Mesenchymal stem cell (in vitro differentiated cells and primary cell): ENCODE results near the gene NOS3.

Source experiments
- DNase-seq: peaks from one replicate; pipeline ENCODE4 v3.0.0-alpha.2; 2013
- H2AFZ ChIP-seq: one replicate; pipeline ENCODE4 v1.6.1; 2013; ENCODE audit warnings: low read depth, mild to moderate bottlenecking, control low read depth, inconsistent platforms, low read length, moderate library complexity
- H2AK5ac ChIP-seq: 2 replicates; pipeline ENCODE4 v1.6.1; 2013; ENCODE audit warnings: low read length, moderate library complexity, mild to moderate bottlenecking, inconsistent platforms; ENCODE audit not compliant: severe bottlenecking
- H2BK120ac ChIP-seq: one replicate; pipeline ENCODE4 v1.6.1; 2013; ENCODE audit warnings: low read depth, mild to moderate bottlenecking, inconsistent platforms, low read length, moderate library complexity
- H2BK12ac ChIP-seq, 2 experiments: one replicate each; pipeline ENCODE4 v1.6.1; 2013; ENCODE audit warnings: inconsistent platforms in 2 of 2, low read length in 2 of 2, mild to moderate bottlenecking in 2 of 2, moderate library complexity in 2 of 2, control low read depth in 1 of 2
- H2BK15ac ChIP-seq: one replicate; pipeline ENCODE4 v1.6.1; 2013; ENCODE audit warnings: mild to moderate bottlenecking, low read depth, inconsistent platforms; ENCODE audit not compliant: poor library complexity, severe bottlenecking
- H2BK5ac ChIP-seq: 2 replicates; pipeline ENCODE4 v1.6.1; 2013; ENCODE audit warnings: low read depth, mild to moderate bottlenecking, low read length, control low read depth, inconsistent platforms; ENCODE audit not compliant: poor library complexity, severe bottlenecking
- H3K14ac ChIP-seq, 2 experiments: one replicate each; pipeline ENCODE4 v1.6.1; 2013; ENCODE audit warnings: inconsistent platforms in 2 of 2, low read length in 2 of 2, control low read depth in 1 of 2, mild to moderate bottlenecking in 1 of 2, moderate library complexity in 1 of 2
- H3K18ac ChIP-seq, 2 experiments: one replicate each; pipeline ENCODE4 v1.6.1; 2013; ENCODE audit warnings: inconsistent platforms in 2 of 2, low read length in 2 of 2, control low read depth in 1 of 2, low read depth in 1 of 2, mild to moderate bottlenecking in 1 of 2
- H3K23ac ChIP-seq, 2 experiments: one replicate each; pipeline ENCODE4 v1.6.1; 2013; ENCODE audit warnings: inconsistent platforms in 2 of 2, low read length in 2 of 2, mild to moderate bottlenecking in 2 of 2, moderate library complexity in 2 of 2, control low read depth in 1 of 2
- H3K27ac ChIP-seq: 2 replicates; pipeline ENCODE4 v1.5.1; 2013; ENCODE audit warnings: mild to moderate bottlenecking, moderate library complexity, low read length, control low read depth, inconsistent platforms; ENCODE audit not compliant: poor library complexity, severe bottlenecking
- H3K27me3 ChIP-seq, 2 experiments: 2 replicates each; pipeline versions ENCODE4 v1.6.1 to v1.7.0; 2013; ENCODE audit warnings: low read length in 2 of 2, mild to moderate bottlenecking in 2 of 2, moderate library complexity in 2 of 2, control low read depth in 1 of 2, inconsistent platforms in 1 of 2; ENCODE audit not compliant: control insufficient read depth in 1 of 2, insufficient read depth in 1 of 2
- H3K36me3 ChIP-seq, 2 experiments: 2 replicates each; pipeline versions ENCODE4 v1.6.1 to v1.7.0; 2013; ENCODE audit warnings: low read length in 2 of 2, control low read depth in 1 of 2, inconsistent platforms in 1 of 2, low read depth in 1 of 2, mild to moderate bottlenecking in 1 of 2; ENCODE audit not compliant: insufficient read depth in 2 of 2, control insufficient read depth in 1 of 2
- H3K4ac ChIP-seq, 2 experiments: one replicate each; pipeline ENCODE4 v1.6.1; 2013; ENCODE audit warnings: inconsistent platforms in 2 of 2, low read length in 2 of 2, mild to moderate bottlenecking in 2 of 2, moderate library complexity in 2 of 2, control low read depth in 1 of 2, low read depth in 1 of 2
- H3K4me1 ChIP-seq: 2 replicates; pipeline ENCODE4 v1.6.1; 2013; ENCODE audit warnings: low read depth, low read length, control low read depth; ENCODE audit not compliant: control insufficient read depth, insufficient read depth
- H3K4me2 ChIP-seq: 2 replicates; pipeline ENCODE4 v1.6.1; 2013; ENCODE audit warnings: low read length, mild to moderate bottlenecking, inconsistent platforms; ENCODE audit not compliant: poor library complexity, severe bottlenecking
- H3K4me3 ChIP-seq, 2 experiments: 2 replicates each; pipeline versions ENCODE4 v1.5.1 to v1.7.0; 2013; ENCODE audit warnings: low read length in 2 of 2, mild to moderate bottlenecking in 2 of 2, control low read depth in 1 of 2, low read depth in 1 of 2; ENCODE audit not compliant: insufficient read depth in 1 of 2
- H3K79me1 ChIP-seq: replicated peaks from 2 replicates; pipeline ENCODE4 v1.6.1; 2013; ENCODE audit warnings: mild to moderate bottlenecking, control low read depth, low read length, inconsistent platforms; ENCODE audit not compliant: poor library complexity, severe bottlenecking
- H3K9ac ChIP-seq: 2 replicates; pipeline ENCODE4 v1.7.0; 2013; ENCODE audit warnings: mild to moderate bottlenecking, low read length, moderate library complexity
- H3K9me3 ChIP-seq: 2 replicates; pipeline ENCODE4 v1.7.0; 2013; ENCODE audit warnings: mild to moderate bottlenecking, low read length; ENCODE audit not compliant: control insufficient read depth
- H4K8ac ChIP-seq: one replicate; pipeline ENCODE4 v1.6.1; 2013; ENCODE audit warnings: inconsistent platforms, mild to moderate bottlenecking, low read length, moderate library complexity
- H4K91ac ChIP-seq: one replicate; pipeline ENCODE4 v1.6.1; 2013; ENCODE audit warnings: mild to moderate bottlenecking, low read length, inconsistent platforms
- WGBS: methylation state at CpG from one replicate; pipeline ENCODE4 v1.1.7; 2013; ENCODE audit warnings: mixed read lengths; 5-methylcytosine and 5-hydroxymethylcytosine counted together

The NOS3 gene

DNA sequence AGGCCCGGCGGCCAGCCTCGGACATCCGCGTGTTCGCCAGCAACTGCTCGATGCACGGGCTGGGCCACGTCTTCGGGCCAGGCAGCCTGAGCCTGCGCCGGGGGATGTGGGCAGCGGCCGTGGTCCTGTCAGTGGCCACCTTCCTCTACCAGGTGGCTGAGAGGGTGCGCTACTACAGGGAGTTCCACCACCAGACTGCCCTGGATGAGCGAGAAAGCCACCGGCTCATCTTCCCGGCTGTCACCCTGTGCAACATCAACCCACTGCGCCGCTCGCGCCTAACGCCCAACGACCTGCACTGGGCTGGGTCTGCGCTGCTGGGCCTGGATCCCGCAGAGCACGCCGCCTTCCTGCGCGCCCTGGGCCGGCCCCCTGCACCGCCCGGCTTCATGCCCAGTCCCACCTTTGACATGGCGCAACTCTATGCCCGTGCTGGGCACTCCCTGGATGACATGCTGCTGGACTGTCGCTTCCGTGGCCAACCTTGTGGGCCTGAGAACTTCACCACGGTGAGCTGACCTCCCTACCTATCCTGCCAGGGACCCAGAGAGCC is 58.2 kb downstream of the NOS3 start:
- Histone ChIP-seq H2AFZ (no peak overlapping the region), H3K4ac (no peak overlapping the region)
- WGBS: 94% methylated on average over 38 of the region's 38 CpGs

GRCh38 chr7:151051108-151051507 is 60.3 kb downstream of the NOS3 start:
- Histone ChIP-seq H2BK120ac (no peak overlapping the region), H3K23ac (no peak overlapping the region), H3K9ac (no peak overlapping the region), H4K8ac (no peak overlapping the region), H3K79me1 (peaks cover 4% of the 10 kb centered on the region), H3K14ac (no peak overlapping the region), H2BK5ac (no peak overlapping the region), H3K27ac (no peak overlapping the region), H3K4ac (no peak overlapping the region), H3K18ac (no peak overlapping the region), H4K91ac (no peak overlapping the region), H3K36me3 (peaks cover 19 to 47% of the 10 kb centered on the region in 2 experiments), H2AK5ac (no peak overlapping the region), H2AFZ (no peak overlapping the region), H3K9me3 (no peaks in the 10 kb centered on the region), H3K4me1 (peaks cover 17% of the 10 kb centered on the region), H3K4me2 (peak overlapping the region; percentile 62), H2BK15ac (peak overlapping the region; percentile 49), H2BK12ac (no peak overlapping the region), H3K27me3 (peaks cover 8 to 16% of the 10 kb centered on the region in 2 experiments), H3K4me3 (peak overlapping the region; percentile 3 to 37)
- WGBS: 2% methylated on average over 44 of the region's 50 CpGs
- DNase-seq: peak; percentile 87

More for the DNA sequence above, 58.2 kb downstream of the NOS3 start:
- H3K9me3 ChIP-seq: no peaks in the 10 kb centered on the region
- peak overlapping the region; percentile 83 for H2BK15ac ChIP-seq
- H3K79me1 ChIP-seq: no peaks in the 10 kb centered on the region
- no peak overlapping the region for H2BK5ac ChIP-seq
- H3K18ac ChIP-seq: no peak overlapping the region
- H2BK120ac ChIP-seq: no peak overlapping the region
- DNase-seq: no peak
- peaks cover 8 to 16% of the 10 kb centered on the region in 2 experiments for H3K27me3 ChIP-seq
- H4K8ac ChIP-seq: no peak overlapping the region
- H3K14ac ChIP-seq: no peak overlapping the region
- H3K23ac ChIP-seq: no peak overlapping the region
- no peak overlapping the region for H3K4me3 ChIP-seq
- H3K9ac ChIP-seq: no peak overlapping the region
- H3K4me2 ChIP-seq: no peak overlapping the region
- H3K36me3 ChIP-seq: peaks cover 18 to 46% of the 10 kb centered on the region in 2 experiments
- peak overlapping the region; percentile 52 for H4K91ac ChIP-seq
- H2BK12ac ChIP-seq: no peak overlapping the region
- peaks cover 17% of the 10 kb centered on the region for H3K4me1 ChIP-seq
- no peak overlapping the region for H3K27ac ChIP-seq
- H2AK5ac ChIP-seq: no peak overlapping the region

- peaks cover 19 to 41% of the 10 kb centered on the region in 2 experiments for H3K36me3 ChIP-seq
- no peak overlapping the region for H2BK15ac ChIP-seq
- H2BK12ac ChIP-seq: no peak overlapping the region
- H4K91ac ChIP-seq: no peak overlapping the region
- H2BK120ac ChIP-seq: no peak overlapping the region
- H3K27me3 ChIP-seq: peaks cover 8 to 16% of the 10 kb centered on the region in 2 experiments
- no CpG with 5 or more reads among the region's 4 CpGs for WGBS
- no peak for DNase-seq
- H3K9me3 ChIP-seq: no peaks in the 10 kb centered on the region
- peaks cover 18% of the 10 kb centered on the region for H3K4me1 ChIP-seq
- H3K4ac ChIP-seq: no peak overlapping the region
- peaks cover 15% of the 10 kb centered on the region for H3K79me1 ChIP-seq
- H3K4me3 ChIP-seq: no peak overlapping the region
- no peak overlapping the region for H3K23ac ChIP-seq
- H3K27ac ChIP-seq: no peak overlapping the region
- H3K14ac ChIP-seq: no peak overlapping the region
- no peak overlapping the region for H2BK5ac ChIP-seq
- no peak overlapping the region for H2AK5ac ChIP-seq
- no peak overlapping the region for H3K18ac ChIP-seq
- H3K9ac ChIP-seq: no peak overlapping the region
- H3K4me2 ChIP-seq: no peak overlapping the region
- H2AFZ ChIP-seq: no peak overlapping the region
- H4K8ac ChIP-seq: no peak overlapping the region
Measured at GRCh38 chr7:151053096-151053495, 62.3 kb downstream of the NOS3 start.

GRCh38 chr7:151053751-151054150 is 62.9 kb downstream of the NOS3 start:
- Histone ChIP-seq H3K4me1 (peaks cover 22% of the 10 kb centered on the region), H4K91ac (no peak overlapping the region)
- 97% methylated on average over 8 of the region's 8 CpGs for WGBS

More at GRCh38 chr7:151053751-151054150, 62.9 kb downstream of the NOS3 start:
- H3K9ac ChIP-seq: no peak overlapping the region
- H3K36me3 ChIP-seq: peaks cover 19 to 41% of the 10 kb centered on the region in 2 experiments
- no peak overlapping the region for H3K14ac ChIP-seq
- H3K27ac ChIP-seq: no peak overlapping the region
- H3K4ac ChIP-seq: no peak overlapping the region
- no peak overlapping the region for H3K4me2 ChIP-seq
- peaks cover 8 to 16% of the 10 kb centered on the region in 2 experiments for H3K27me3 ChIP-seq
- H3K9me3 ChIP-seq: no peaks in the 10 kb centered on the region
- H2AFZ ChIP-seq: no peak overlapping the region
- H2BK5ac ChIP-seq: no peak overlapping the region
- peaks cover 15% of the 10 kb centered on the region for H3K79me1 ChIP-seq
- no peak overlapping the region for H3K18ac ChIP-seq
- no peak overlapping the region for H3K23ac ChIP-seq
- H4K8ac ChIP-seq: no peak overlapping the region
- no peak overlapping the region for H2AK5ac ChIP-seq
- H2BK120ac ChIP-seq: no peak overlapping the region
- no peak for DNase-seq
- no peak overlapping the region for H2BK15ac ChIP-seq
- no peak overlapping the region for H2BK12ac ChIP-seq
- H3K4me3 ChIP-seq: no peak overlapping the region
